Uterus (tissue), 2 donors: ENCODE data around the gene ZDHHC4.

Experiments
- POLR2A ChIP-seq, 2 donors: fragments of 450-650 bp; IDR thresholded peaks; one replicate each; pipeline ENCODE4 v1.6.1; 2016; ENCODE audit warnings: antibody characterized with exemption in 2 of 2, mild to moderate bottlenecking in 1 of 2, moderate library complexity in 1 of 2
- TF ChIP-seq, protein P1 (sequence below), 4 experiments: fragments of 200-600 bp in 2 of 4; fragments of 450-650 bp in 2 of 4; sonication (generic) in 2 of 4; IDR thresholded peaks; one replicate each; pipeline ENCODE4 v1.5.1; 2016 to 2019; ENCODE audit warnings: antibody characterized with exemption in 4 of 4, mild to moderate bottlenecking in 2 of 4, moderate library complexity in 1 of 4

DNA sequence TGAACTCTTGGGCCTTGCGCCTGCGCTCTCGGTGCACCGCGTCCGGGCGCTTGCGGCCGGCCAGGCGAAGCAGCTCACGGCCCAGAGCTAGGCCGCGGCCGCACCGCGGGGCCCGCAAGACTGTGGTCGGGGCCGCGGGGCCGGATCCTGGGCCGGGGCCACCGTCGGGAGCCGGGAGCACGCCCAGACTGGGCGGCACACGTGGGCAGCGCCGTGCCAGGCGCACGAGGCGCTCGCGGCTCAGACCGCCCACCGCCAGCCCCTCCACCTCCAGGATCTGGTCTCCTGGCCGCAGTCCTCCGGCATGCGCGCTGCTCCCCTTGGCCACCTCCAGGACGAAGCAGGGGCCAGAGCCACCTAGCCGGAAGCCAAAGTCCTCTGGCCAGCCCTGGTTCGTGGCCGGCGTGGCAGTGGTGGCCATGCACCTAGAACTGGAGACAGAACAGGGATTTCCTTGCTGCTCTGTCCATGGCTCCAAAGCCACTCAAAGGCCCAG, 26.2 kb upstream of the ZDHHC4 start, which contains the start of gene GRID2IP:
- TF ChIP-seq, protein P1, sequence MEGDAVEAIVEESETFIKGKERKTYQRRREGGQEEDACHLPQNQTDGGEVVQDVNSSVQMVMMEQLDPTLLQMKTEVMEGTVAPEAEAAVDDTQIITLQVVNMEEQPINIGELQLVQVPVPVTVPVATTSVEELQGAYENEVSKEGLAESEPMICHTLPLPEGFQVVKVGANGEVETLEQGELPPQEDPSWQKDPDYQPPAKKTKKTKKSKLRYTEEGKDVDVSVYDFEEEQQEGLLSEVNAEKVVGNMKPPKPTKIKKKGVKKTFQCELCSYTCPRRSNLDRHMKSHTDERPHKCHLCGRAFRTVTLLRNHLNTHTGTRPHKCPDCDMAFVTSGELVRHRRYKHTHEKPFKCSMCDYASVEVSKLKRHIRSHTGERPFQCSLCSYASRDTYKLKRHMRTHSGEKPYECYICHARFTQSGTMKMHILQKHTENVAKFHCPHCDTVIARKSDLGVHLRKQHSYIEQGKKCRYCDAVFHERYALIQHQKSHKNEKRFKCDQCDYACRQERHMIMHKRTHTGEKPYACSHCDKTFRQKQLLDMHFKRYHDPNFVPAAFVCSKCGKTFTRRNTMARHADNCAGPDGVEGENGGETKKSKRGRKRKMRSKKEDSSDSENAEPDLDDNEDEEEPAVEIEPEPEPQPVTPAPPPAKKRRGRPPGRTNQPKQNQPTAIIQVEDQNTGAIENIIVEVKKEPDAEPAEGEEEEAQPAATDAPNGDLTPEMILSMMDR (IDR thresholded peaks at IDR 0.05): no peak
- TF ChIP-seq POLR2A (IDR thresholded peaks at IDR 0.05): no peak
